Ectodermal cell (in vitro differentiated cells): ENCODE measurements around the gene BMX.

ENCODE experiments used
- H3K27ac ChIP-seq: 2 replicates; pipeline ENCODE4 v1.7.0; 2013; ENCODE audit warnings: mild to moderate bottlenecking, low read depth, low read length; ENCODE audit not compliant: insufficient read depth, poor library complexity, severe bottlenecking
- H3K27me3 ChIP-seq: 2 replicates; pipeline ENCODE4 v1.7.0; 2013; ENCODE audit warnings: mild to moderate bottlenecking, low read length; ENCODE audit not compliant: insufficient read depth, control insufficient read depth, poor library complexity, severe bottlenecking
- H3K36me3 ChIP-seq: one replicate; pipeline ENCODE4 v1.7.0; 2013; ENCODE audit warnings: low read length; ENCODE audit not compliant: control insufficient read depth, insufficient read depth
- H3K4me1 ChIP-seq: one replicate; pipeline ENCODE4 v1.7.0; 2013; ENCODE audit warnings: low read length; ENCODE audit not compliant: control insufficient read depth, insufficient read depth
- H3K4me3 ChIP-seq: 2 replicates; pipeline ENCODE4 v1.7.0; 2013; ENCODE audit warnings: low read depth, low read length, control low read depth; ENCODE audit not compliant: insufficient read depth
- H3K9me3 ChIP-seq: 2 replicates; pipeline ENCODE4 v1.7.0; 2013; ENCODE audit warnings: mild to moderate bottlenecking, low read length, moderate library complexity; ENCODE audit not compliant: control insufficient read depth
- WGBS, 2 experiments: methylation state at CpG; one replicate each; pipeline ENCODE4 v1.1.7; 2013; ENCODE audit warnings: missing lambda C conversion rate in 2 of 2; 5-methylcytosine and 5-hydroxymethylcytosine counted together

Gene BMX

DNA sequence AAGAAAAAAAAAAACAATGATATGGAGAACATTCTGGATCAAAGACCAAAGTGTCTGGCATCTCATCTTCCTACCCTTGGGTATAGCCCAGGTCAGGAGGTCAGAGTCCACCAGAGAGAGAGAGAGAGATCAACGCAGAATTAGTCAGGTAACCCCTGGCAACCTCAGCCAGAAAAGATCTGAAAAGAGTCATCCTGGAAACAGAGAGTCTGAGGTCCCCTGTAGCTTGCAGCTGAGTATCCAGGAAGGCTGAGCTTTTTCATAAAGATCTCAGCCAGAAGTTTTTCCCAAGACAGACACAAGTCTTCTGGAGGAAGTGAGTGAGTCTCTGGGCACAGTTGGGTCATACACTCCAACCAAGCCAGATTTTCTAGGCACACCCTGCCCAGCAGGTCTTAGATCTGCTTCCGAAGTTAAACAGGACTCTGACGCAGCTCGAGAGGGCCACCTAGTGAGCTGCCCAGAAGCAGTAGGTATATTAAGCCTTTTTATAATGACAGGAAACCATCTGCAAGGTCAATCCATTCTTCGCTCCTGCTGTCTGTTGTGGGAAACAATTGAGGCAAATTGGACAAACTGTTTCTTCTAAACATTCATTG, 64.5 kb downstream of the BMX start:
- 23 to 24% methylated on average over 5 of the region's 5 CpGs for whole genome bisulfite sequencing, 2 experiments
- H3K36me3 ChIP-seq: no peaks in the 10 kb centered on the region
- no peak overlapping the region for H3K27ac ChIP-seq
- H3K4me1 ChIP-seq: no peaks in the 10 kb centered on the region
- no peaks in the 10 kb centered on the region for H3K27me3 ChIP-seq
- H3K9me3 ChIP-seq: no peaks in the 10 kb centered on the region
- no peak overlapping the region for H3K4me3 ChIP-seq

GRCh38 chrX:15566244-15566643, 65.6 kb downstream of the BMX start:
- H3K9me3 ChIP-seq: no peaks in the 10 kb centered on the region
- H3K27ac ChIP-seq: no peak overlapping the region
- H3K36me3 ChIP-seq: no peaks in the 10 kb centered on the region
- no peaks in the 10 kb centered on the region for H3K27me3 ChIP-seq
- H3K4me1 ChIP-seq: no peaks in the 10 kb centered on the region
- no CpG with 5 or more reads among the region's 1 CpG for WGBS, 2 experiments
- no peak overlapping the region for H3K4me3 ChIP-seq

DNA sequence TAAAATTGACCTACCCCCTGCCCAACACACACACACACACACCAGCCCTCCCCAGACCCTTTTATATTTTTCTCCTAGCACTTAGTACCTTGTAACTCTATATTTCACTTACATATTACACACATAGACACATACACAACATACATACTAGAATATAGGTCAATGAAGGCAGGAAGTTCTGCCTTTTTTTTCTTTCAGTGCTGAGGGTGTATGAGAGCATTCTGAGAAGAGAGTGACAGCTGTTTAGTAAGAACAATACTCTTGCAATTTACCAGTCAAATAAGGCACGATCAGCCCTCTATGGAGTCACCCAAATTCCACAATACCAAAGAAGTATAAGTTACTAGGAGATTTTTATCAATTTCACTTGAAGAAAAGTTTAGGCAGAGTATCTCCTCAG, 66.7 kb downstream of the BMX start:
- 100% methylated on average over 1 of the region's 1 CpG; no CpG with 5 or more reads in 1 of the 2 experiments for WGBS, 2 experiments

GRCh38 chrX:15567886-15568616, 67.4 kb downstream of the BMX start:
- no peaks in the 10 kb centered on the region for H3K4me1 ChIP-seq
- WGBS, 2 experiments: 42 to 49% methylated on average over 3 to 6 of the region's 7 CpGs
- no peaks in the 10 kb centered on the region for H3K27me3 ChIP-seq
- no peaks in the 10 kb centered on the region for H3K36me3 ChIP-seq
- no peak overlapping the region for H3K27ac ChIP-seq
- no peak overlapping the region for H3K4me3 ChIP-seq
- H3K9me3 ChIP-seq: no peaks in the 10 kb centered on the region

More for the DNA sequence above, 66.7 kb downstream of the BMX start:
- Histone ChIP-seq H3K9me3 (no peaks in the 10 kb centered on the region), H3K27me3 (no peaks in the 10 kb centered on the region), H3K27ac (no peak overlapping the region), H3K4me1 (no peaks in the 10 kb centered on the region), H3K36me3 (no peaks in the 10 kb centered on the region), H3K4me3 (no peak overlapping the region)

- WGBS, 2 experiments: 100% methylated on average over 1 of the region's 1 CpG
- Histone ChIP-seq H3K27me3 (no peaks in the 10 kb centered on the region), H3K4me3 (no peak overlapping the region), H3K27ac (no peak overlapping the region), H3K4me1 (no peaks in the 10 kb centered on the region), H3K36me3 (no peaks in the 10 kb centered on the region), H3K9me3 (no peaks in the 10 kb centered on the region)
These were observed 69.5 kb downstream of the BMX start for GRCh38 chrX:15570145-15570544.

DNA sequence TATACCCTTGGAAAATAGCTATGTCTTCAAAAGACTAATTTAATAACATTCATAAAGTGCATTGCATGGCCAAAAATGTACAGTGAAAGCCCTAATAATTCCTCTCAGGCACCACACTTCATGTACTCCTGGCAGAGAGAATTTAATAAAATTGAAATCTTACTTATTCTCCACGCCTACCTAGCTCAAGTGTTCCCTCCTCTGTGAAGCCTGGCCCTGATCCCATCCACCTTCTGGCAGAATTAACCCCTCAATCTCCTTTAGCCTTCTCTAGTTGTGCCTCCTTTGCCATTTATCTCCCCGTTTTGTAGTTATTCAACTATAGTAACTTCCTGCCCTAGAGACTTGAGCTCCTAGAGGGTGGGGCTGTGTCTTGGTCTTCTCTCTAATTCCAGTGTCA, 73.4 kb downstream of the BMX start:
- WGBS, 2 experiments: 75 to 82% methylated on average over 1 to 2 of the region's 2 CpGs
- no peak overlapping the region for H3K27ac ChIP-seq

GRCh38 chrX:15576019-15576418, 75.4 kb downstream of the BMX start:
- no peak overlapping the region for H3K4me3 ChIP-seq
- H3K9me3 ChIP-seq: no peaks in the 10 kb centered on the region
- no CpG with 5 or more reads among the region's 1 CpG for WGBS, 2 experiments
- H3K4me1 ChIP-seq: no peaks in the 10 kb centered on the region
- H3K27ac ChIP-seq: no peak overlapping the region
- H3K36me3 ChIP-seq: no peaks in the 10 kb centered on the region
- H3K27me3 ChIP-seq: no peaks in the 10 kb centered on the region

More for the DNA sequence above, 73.4 kb downstream of the BMX start:
- no peaks in the 10 kb centered on the region for H3K27me3 ChIP-seq
- no peak overlapping the region for H3K4me3 ChIP-seq
- H3K36me3 ChIP-seq: no peaks in the 10 kb centered on the region
- H3K9me3 ChIP-seq: no peaks in the 10 kb centered on the region
- no peaks in the 10 kb centered on the region for H3K4me1 ChIP-seq

DNA sequence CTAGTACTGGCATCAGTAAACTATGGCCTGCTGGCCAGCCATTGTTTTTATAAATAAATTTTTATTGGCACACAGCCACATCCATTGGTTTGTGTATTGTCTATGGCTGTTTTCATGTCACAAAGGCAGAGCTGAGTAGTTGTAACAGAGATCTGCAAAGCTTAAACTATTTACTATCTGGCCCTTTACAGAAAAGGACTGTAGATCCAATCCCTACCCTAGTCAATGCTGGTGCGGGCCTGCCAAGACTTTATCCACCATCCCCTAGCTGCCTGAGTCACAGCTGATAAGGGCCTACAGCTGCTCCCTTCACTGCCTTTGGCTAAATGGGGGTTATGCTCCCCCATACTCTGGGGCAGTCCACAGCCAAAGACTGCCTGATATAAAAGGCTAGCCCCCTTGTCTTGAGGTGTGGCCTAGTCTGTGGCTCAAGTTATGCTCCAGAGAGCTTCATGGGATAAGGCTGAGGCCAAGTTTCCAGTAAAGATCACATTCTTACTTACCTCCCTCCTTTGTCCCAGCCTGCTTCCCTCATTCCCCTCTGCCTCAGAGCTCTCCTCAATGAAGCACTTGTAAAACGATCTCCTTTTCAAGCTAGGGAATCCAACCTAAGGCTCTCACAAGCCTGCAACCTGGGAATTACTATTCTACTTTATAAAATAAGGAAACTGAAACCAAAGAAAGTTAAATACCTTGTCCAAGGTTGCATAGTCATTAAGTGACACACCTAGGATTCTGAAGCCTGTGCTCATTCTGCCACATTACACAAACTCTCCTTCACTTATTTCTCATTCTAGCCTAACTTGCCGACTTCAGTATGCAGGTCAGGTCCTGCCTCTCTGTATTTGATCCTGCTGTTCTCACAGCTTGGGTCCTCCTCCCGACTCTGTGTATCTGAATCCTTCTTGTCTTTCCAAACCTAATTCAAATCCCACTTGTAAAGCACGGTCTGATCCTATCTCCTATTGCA, 79.5 kb downstream of the BMX start:
- no peaks in the 10 kb centered on the region for H3K9me3 ChIP-seq
- no peaks in the 10 kb centered on the region for H3K4me1 ChIP-seq
- no peak overlapping the region for H3K4me3 ChIP-seq
- no peak overlapping the region for H3K27ac ChIP-seq
- WGBS, 2 experiments: 34 to 35% methylated on average over 5 of the region's 5 CpGs
- H3K36me3 ChIP-seq: no peaks in the 10 kb centered on the region
- H3K27me3 ChIP-seq: no peaks in the 10 kb centered on the region

GRCh38 chrX:15594371-15594770, 93.8 kb downstream of the BMX start:
- 44 to 51% methylated on average over 2 of the region's 2 CpGs for WGBS, 2 experiments
- Histone ChIP-seq H3K9me3 (no peaks in the 10 kb centered on the region), H3K4me1 (no peaks in the 10 kb centered on the region), H3K27me3 (no peaks in the 10 kb centered on the region), H3K4me3 (no peak overlapping the region), H3K36me3 (no peaks in the 10 kb centered on the region), H3K27ac (no peak overlapping the region)

DNA sequence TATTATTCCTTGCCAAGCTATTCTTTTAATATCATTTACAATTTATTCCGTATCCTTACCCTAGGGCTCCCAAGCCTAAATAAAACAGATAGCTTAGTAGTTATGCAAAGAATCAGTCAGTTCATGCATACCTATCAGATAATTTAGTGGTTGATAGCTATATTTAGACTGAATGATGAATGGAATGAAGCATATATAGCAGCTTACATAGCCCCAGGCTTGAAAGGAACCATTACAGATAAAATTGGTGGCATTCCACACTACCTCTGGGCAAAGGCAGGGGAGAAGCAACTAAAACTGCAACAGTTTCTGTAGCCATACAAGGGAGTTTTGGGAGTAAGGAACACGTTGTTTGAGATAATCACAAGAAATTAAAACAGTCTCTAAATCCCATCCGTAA, 97.4 kb downstream of the BMX start:
- Histone ChIP-seq H3K36me3 (no peaks in the 10 kb centered on the region), H3K4me3 (no peak overlapping the region), H3K9me3 (no peaks in the 10 kb centered on the region), H3K27ac (no peak overlapping the region), H3K27me3 (no peaks in the 10 kb centered on the region), H3K4me1 (no peaks in the 10 kb centered on the region)
- 87 to 97% methylated on average over 2 to 3 of the region's 3 CpGs for WGBS, 2 experiments
